Keratinocyte (primary cell): ENCODE measurements around the gene PRKCE. TPM values are rescaled to one million over a fixed set of nuclear protein-coding genes. Genes with fewer than 3 reads are reported as not detected.

Source experiments
- DNase-seq: peaks from one replicate; pipeline ENCODE4 v3.0.0-alpha.2; 2011; ENCODE audit warnings: low read depth, missing footprints, low spot score
- FAIRE-seq: peaks from 2 replicates; lab custom pipeline; 2011; peaks lifted over from hg19 to GRCh38; lab: Jason Lieb, UNC
- H2AFZ ChIP-seq: 2 replicates; pipeline ENCODE4 v1.6.0; 2012; ENCODE audit warnings: low read length, control low read depth, inconsistent platforms; ENCODE audit not compliant: control insufficient read depth
- H3K27ac ChIP-seq: 2 replicates; pipeline ENCODE4 v1.5.1; 2011; ENCODE audit warnings: low read length; ENCODE audit not compliant: control insufficient read depth, insufficient read depth
- H3K27me3 ChIP-seq: 3 replicates; pipeline ENCODE4 v1.6.0; 2011; ENCODE audit warnings: low read length; ENCODE audit not compliant: control insufficient read depth, insufficient read depth; ENCODE audit errors: extremely low read depth
- H3K36me3 ChIP-seq, 2 experiments: 2 replicates in 1 of 2; 3 replicates in 1 of 2; pipeline ENCODE4 v1.5.1; 2011; ENCODE audit warnings: low read length in 2 of 2, mild to moderate bottlenecking in 1 of 2; ENCODE audit not compliant: control insufficient read depth in 2 of 2, insufficient read depth in 2 of 2; ENCODE audit errors: extremely low read depth in 1 of 2
- H3K4me1 ChIP-seq: 3 replicates; pipeline ENCODE4 v1.5.1; 2011; ENCODE audit warnings: low read length; ENCODE audit not compliant: control insufficient read depth, insufficient read depth; ENCODE audit errors: extremely low read depth
- H3K4me2 ChIP-seq: 3 replicates; pipeline ENCODE4 v1.6.0; 2011; ENCODE audit warnings: low read depth, low read length; ENCODE audit not compliant: control insufficient read depth, insufficient read depth; ENCODE audit errors: extremely low read depth
- H3K4me3 ChIP-seq, 3 experiments: fragments of 200-600 bp in 1 of 3; sonication (generic) in 1 of 3; 2 replicates in 2 of 3; 3 replicates in 1 of 3; pipeline ENCODE4 v1.5.1; 2011 to 2016; ENCODE audit warnings: low read length in 3 of 3, mild to moderate bottlenecking in 3 of 3, control low read depth in 2 of 3, inconsistent platforms in 1 of 3, low read depth in 1 of 3, mixed read lengths in 1 of 3, mixed run types in 1 of 3, moderate library complexity in 1 of 3; ENCODE audit not compliant: control insufficient read depth in 2 of 3, insufficient read depth in 2 of 3; ENCODE audit errors: extremely low read depth in 1 of 3
- H3K79me2 ChIP-seq: 2 replicates; pipeline ENCODE4 v1.6.0; 2012; ENCODE audit warnings: low read length; ENCODE audit not compliant: control insufficient read depth, insufficient read depth
- H3K9ac ChIP-seq: 3 replicates; pipeline ENCODE4 v1.6.0; 2011; ENCODE audit warnings: low read length; ENCODE audit not compliant: control insufficient read depth, insufficient read depth; ENCODE audit errors: extremely low read depth
- H3K9me1 ChIP-seq: 3 replicates; pipeline ENCODE4 v1.6.0; 2011; ENCODE audit warnings: low read length; ENCODE audit not compliant: control insufficient read depth, insufficient read depth; ENCODE audit errors: extremely low read depth
- H3K9me3 ChIP-seq: 2 replicates; pipeline ENCODE4 v1.5.1; 2012; ENCODE audit warnings: low read depth, low read length; ENCODE audit not compliant: control insufficient read depth
- H4K20me1 ChIP-seq: 3 replicates; pipeline ENCODE4 v1.6.0; 2011; ENCODE audit warnings: low read length; ENCODE audit not compliant: control insufficient read depth, insufficient read depth; ENCODE audit errors: extremely low read depth
- CTCF ChIP-seq, 3 experiments: IDR thresholded peaks in 1 of 3; conservative IDR thresholded peaks in 1 of 3; optimal IDR thresholded peaks in 1 of 3; 2 replicates in 2 of 3; 3 replicates in 1 of 3; pipeline versions ENCODE3 to v1.5.1; 2011; ENCODE audit warnings: low read length in 3 of 3, mild to moderate bottlenecking in 3 of 3, moderate library complexity in 2 of 3, control low read depth in 1 of 3, inconsistent platforms in 1 of 3; ENCODE audit not compliant: insufficient read depth in 2 of 3; ENCODE audit errors: extremely low read depth in 1 of 3
- EZH2 ChIP-seq: IDR thresholded peaks from one replicate; pipeline ENCODE4 v1.6.1; 2012; ENCODE audit warnings: inconsistent platforms, mild to moderate bottlenecking, low read length, moderate library complexity
- dilution Hi-C: fragments of 300-500 bp; cut with MboI; formaldehyde crosslinking; loops from one replicate; pipeline ENCODE4 v1.7.0; 2020; ENCODE audit warnings: low sequenced_read_pairs; ENCODE audit not compliant: extremely low pct_ligation_motif_present
- polyA plus RNA-seq, 5 experiments: library from polyadenylated mRNA; depleted of rRNA in 3 of 5; stranded (reverse) in 3 of 5; stranded (forward) in 1 of 5; unstranded in 1 of 5; fragments of >200 nt; gene quantifications; 1 replicate in 1 of 5; 2 replicates in 3 of 5; 3 replicates in 1 of 5; pipeline versions ENCODE4 v1.2.1 to v1.2.3, GENCODE V29; 2011 to 2012; ENCODE audit warnings: missing spikeins in 2 of 5, low read depth in 1 of 5, low replicate concordance in 1 of 5

Gene PRKCE
- polyA plus RNA-seq, 1 donor (not counting 4 experiments of a cell fraction or from before 2014, with no cell fraction given), result 2.0 TPM

GRCh38 chr2:46034535-46034934 lies 383.1 kb downstream of the PRKCE start:
- DNase-seq, result no peak
- Histone ChIP-seq H3K4me1 (no peaks in the 10 kb centered on the region), H3K27ac (no peak overlapping the region)

GRCh38 chr2:46036929-46037328 lies 385.5 kb downstream of the PRKCE start:
- Histone ChIP-seq H3K4me2 (no peak overlapping the region), H2AFZ (no peak overlapping the region), H3K4me3 (no peak overlapping the region), H3K9me3 (no peaks in the 10 kb centered on the region), H3K27me3 (no peaks in the 10 kb centered on the region), H3K4me1 (no peaks in the 10 kb centered on the region), H3K79me2 (no peaks in the 10 kb centered on the region), H3K9me1 (no peaks in the 10 kb centered on the region), H4K20me1 (no peaks in the 10 kb centered on the region), H3K27ac (no peak overlapping the region), H3K9ac (no peak overlapping the region), H3K36me3 (no peaks in the 10 kb centered on the region)
- TF ChIP-seq CTCF (optimal IDR thresholded peaks at IDR 0.05 in 1 of 3, IDR thresholded peaks at IDR 0.05 in 1 of 3, conservative IDR thresholded peaks at IDR 0.05 in 1 of 3; ENCODE audit: extremely low read depth in 1 of 3, insufficient read depth in 2 of 3, low read length in 3 of 3) (no peak), EZH2 (no peak)
- DNase-seq, result no peak
- dilution Hi-C loops, result no loop called here
- no peak for FAIRE-seq

More at GRCh38 chr2:46034535-46034934, 383.1 kb downstream of the PRKCE start:
- Histone ChIP-seq H3K4me2 (no peak overlapping the region), H3K4me3 (no peak overlapping the region), H3K27me3 (no peaks in the 10 kb centered on the region), H4K20me1 (no peaks in the 10 kb centered on the region), H3K79me2 (no peaks in the 10 kb centered on the region), H3K9ac (no peak overlapping the region), H2AFZ (no peak overlapping the region), H3K9me3 (no peaks in the 10 kb centered on the region), H3K9me1 (no peaks in the 10 kb centered on the region), H3K36me3 (no peaks in the 10 kb centered on the region)
- no peak for TF ChIP-seq CTCF (optimal IDR thresholded peaks at IDR 0.05 in 1 of 3, IDR thresholded peaks at IDR 0.05 in 1 of 3, conservative IDR thresholded peaks at IDR 0.05 in 1 of 3; ENCODE audit: extremely low read depth in 1 of 3, insufficient read depth in 2 of 3, low read length in 3 of 3)
- no peak for TF ChIP-seq EZH2
- no peak for FAIRE-seq
- dilution Hi-C loops, result no loop called here
